IPS-20b (cell line): ENCODE results near the gene SLC38A6.

ENCODE experiments used
- H3K27ac ChIP-seq: one replicate; pipeline ENCODE4 v1.5.1; 2013; ENCODE audit warnings: low read length
- H3K27me3 ChIP-seq: 2 replicates; pipeline ENCODE4 v1.6.1; 2013; ENCODE audit warnings: mild to moderate bottlenecking, low read length, inconsistent platforms; ENCODE audit not compliant: insufficient read depth
- H3K36me3 ChIP-seq: 2 replicates; pipeline ENCODE4 v1.6.1; 2013; ENCODE audit warnings: low read depth, mild to moderate bottlenecking, inconsistent platforms, low read length, moderate library complexity; ENCODE audit not compliant: insufficient read depth
- H3K4me1 ChIP-seq: 2 replicates; pipeline ENCODE4 v1.6.1; 2013; ENCODE audit warnings: mild to moderate bottlenecking, control low read depth, inconsistent platforms, low read length, moderate library complexity; ENCODE audit not compliant: insufficient read depth
- H3K4me3 ChIP-seq: 2 replicates; pipeline ENCODE4 v1.5.1; 2013; ENCODE audit warnings: mild to moderate bottlenecking, low read length, inconsistent platforms
- H3K9ac ChIP-seq: 2 replicates; pipeline ENCODE4 v1.6.1; 2013; ENCODE audit warnings: low read depth, mild to moderate bottlenecking, inconsistent platforms, low read length, moderate library complexity
- H3K9me3 ChIP-seq: 2 replicates; pipeline ENCODE4 v1.6.1; 2013; ENCODE audit warnings: mild to moderate bottlenecking, low read depth, low read length, inconsistent platforms; ENCODE audit not compliant: insufficient read depth

Gene SLC38A6

DNA sequence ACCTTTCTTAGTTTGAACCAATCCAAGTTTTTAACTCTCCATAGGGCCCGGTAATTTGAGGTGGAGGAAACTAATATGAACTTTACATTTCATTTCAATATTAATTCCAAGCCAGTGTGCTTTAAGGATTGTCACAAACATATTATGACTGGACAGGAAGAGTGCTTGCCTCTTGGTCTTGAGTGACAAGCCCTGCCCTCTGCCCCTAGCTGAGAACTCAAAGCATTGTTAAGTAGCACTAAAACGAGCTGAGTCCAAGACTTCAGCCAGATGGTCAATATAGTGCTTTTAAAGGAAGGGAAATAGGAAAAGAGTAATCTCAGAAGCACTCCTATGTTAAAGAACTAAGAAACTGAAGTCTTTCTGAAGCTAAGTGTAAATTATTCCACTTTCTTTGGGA lies 17.3 kb upstream of the SLC38A6 start:
- Histone ChIP-seq H3K4me3 (no peak overlapping the region), H3K27ac (no peak overlapping the region), H3K9ac (no peak overlapping the region), H3K27me3 (no peaks in the 10 kb centered on the region), H3K36me3 (no peaks in the 10 kb centered on the region), H3K4me1 (peaks cover 3% of the 10 kb centered on the region; the same call in 1 of the 2 replicates), H3K9me3 (no peaks in the 10 kb centered on the region)

DNA sequence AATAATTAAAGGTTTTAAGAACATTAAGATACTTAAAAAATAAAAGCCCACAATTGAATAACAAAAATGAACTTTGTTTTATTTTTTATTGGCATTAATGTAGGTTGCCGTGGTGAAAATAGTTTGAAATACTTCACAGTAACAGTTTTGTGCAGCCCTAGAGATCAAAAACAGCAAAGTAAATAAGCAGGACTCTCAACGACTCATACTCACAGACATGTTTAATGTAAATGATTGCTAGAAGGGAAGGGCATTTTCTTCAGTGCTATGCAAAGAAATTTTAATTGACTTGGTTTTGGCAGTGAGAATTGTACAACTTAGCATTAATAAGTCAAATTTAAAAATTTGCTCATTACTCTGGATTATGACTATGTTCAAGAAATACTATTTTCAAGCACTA lies 16.1 kb upstream of the SLC38A6 start:
- Histone ChIP-seq H3K36me3 (no peaks in the 10 kb centered on the region), H3K4me1 (peaks cover 3% of the 10 kb centered on the region; the same call in 1 of the 2 replicates), H3K4me3 (no peak overlapping the region), H3K9me3 (no peaks in the 10 kb centered on the region), H3K27ac (no peak overlapping the region), H3K9ac (no peak overlapping the region), H3K27me3 (no peaks in the 10 kb centered on the region)

- H3K4me1 ChIP-seq: peaks cover 3% of the 10 kb centered on the region; the same call in 1 of the 2 replicates
- no peak overlapping the region for H3K4me3 ChIP-seq
- H3K27me3 ChIP-seq: no peaks in the 10 kb centered on the region
- no peaks in the 10 kb centered on the region for H3K36me3 ChIP-seq
- no peak overlapping the region for H3K9ac ChIP-seq
- H3K27ac ChIP-seq: no peak overlapping the region
- no peaks in the 10 kb centered on the region for H3K9me3 ChIP-seq
Observed at GRCh38 chr14:60965402-60965801, 15.6 kb upstream of the SLC38A6 start.

GRCh38 chr14:60968099-60968498 lies 12.9 kb upstream of the SLC38A6 start:
- H3K9me3 ChIP-seq: no peaks in the 10 kb centered on the region
- H3K4me3 ChIP-seq: no peak overlapping the region
- H3K36me3 ChIP-seq: peaks cover 3% of the 10 kb centered on the region; the same call in 1 of the 2 replicates
- no peak overlapping the region for H3K9ac ChIP-seq
- no peak overlapping the region for H3K27ac ChIP-seq
- no peaks in the 10 kb centered on the region for H3K27me3 ChIP-seq
- H3K4me1 ChIP-seq: peaks cover 3% of the 10 kb centered on the region; the same call in 1 of the 2 replicates

GRCh38 chr14:60968671-60969070 lies 12.4 kb upstream of the SLC38A6 start:
- Histone ChIP-seq H3K27ac (no peak overlapping the region), H3K27me3 (no peaks in the 10 kb centered on the region), H3K4me3 (no peak overlapping the region), H3K4me1 (peaks cover 3% of the 10 kb centered on the region; the same call in 1 of the 2 replicates), H3K9ac (no peak overlapping the region), H3K9me3 (no peaks in the 10 kb centered on the region), H3K36me3 (peaks cover 9% of the 10 kb centered on the region)

GRCh38 chr14:60970146-60970545 lies 10.9 kb upstream of the SLC38A6 start:
- Histone ChIP-seq H3K36me3 (peaks cover 23% of the 10 kb centered on the region), H3K27ac (no peak overlapping the region), H3K4me1 (no peaks in the 10 kb centered on the region), H3K4me3 (no peak overlapping the region), H3K27me3 (no peaks in the 10 kb centered on the region), H3K9me3 (no peaks in the 10 kb centered on the region), H3K9ac (no peak overlapping the region)

GRCh38 chr14:60971271-60971670 lies 9.8 kb upstream of the SLC38A6 start:
- Histone ChIP-seq H3K4me1 (no peaks in the 10 kb centered on the region), H3K9ac (no peak overlapping the region), H3K9me3 (no peaks in the 10 kb centered on the region), H3K27me3 (no peaks in the 10 kb centered on the region), H3K27ac (no peak overlapping the region), H3K4me3 (no peak overlapping the region), H3K36me3 (peaks cover 34% of the 10 kb centered on the region)

DNA sequence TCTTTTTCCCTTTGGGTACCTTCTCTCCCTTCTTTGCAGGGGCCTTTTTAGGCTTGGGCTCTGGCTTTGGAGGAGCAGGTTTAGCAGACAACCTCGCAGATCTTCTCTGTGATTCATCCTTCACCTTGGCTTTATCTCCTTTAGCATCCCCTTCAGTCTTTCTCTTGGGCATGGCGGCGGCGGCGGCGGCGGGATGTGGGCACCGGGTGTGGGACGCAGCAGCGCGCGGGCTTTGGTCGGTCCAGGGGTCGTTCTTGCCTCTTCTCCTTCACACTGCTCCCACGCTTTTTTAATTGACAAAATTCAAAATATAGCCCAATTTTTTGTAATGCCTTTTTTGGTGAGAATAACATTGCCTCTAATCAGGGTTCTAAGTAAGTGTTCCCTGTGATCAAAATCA lies 8.8 kb upstream of the SLC38A6 start:
- H3K9ac ChIP-seq: no peak overlapping the region
- peaks cover 44% of the 10 kb centered on the region for H3K36me3 ChIP-seq
- H3K27me3 ChIP-seq: no peaks in the 10 kb centered on the region
- no peaks in the 10 kb centered on the region for H3K4me1 ChIP-seq
- H3K9me3 ChIP-seq: no peaks in the 10 kb centered on the region
- no peak overlapping the region for H3K4me3 ChIP-seq
- H3K27ac ChIP-seq: no peak overlapping the region

- Histone ChIP-seq H3K4me1 (no peaks in the 10 kb centered on the region), H3K36me3 (peaks cover 51% of the 10 kb centered on the region), H3K4me3 (no peak overlapping the region), H3K9me3 (no peaks in the 10 kb centered on the region), H3K27ac (no peak overlapping the region), H3K27me3 (no peaks in the 10 kb centered on the region), H3K9ac (no peak overlapping the region)
Observed at GRCh38 chr14:60973070-60973469, 8.0 kb upstream of the SLC38A6 start.

DNA sequence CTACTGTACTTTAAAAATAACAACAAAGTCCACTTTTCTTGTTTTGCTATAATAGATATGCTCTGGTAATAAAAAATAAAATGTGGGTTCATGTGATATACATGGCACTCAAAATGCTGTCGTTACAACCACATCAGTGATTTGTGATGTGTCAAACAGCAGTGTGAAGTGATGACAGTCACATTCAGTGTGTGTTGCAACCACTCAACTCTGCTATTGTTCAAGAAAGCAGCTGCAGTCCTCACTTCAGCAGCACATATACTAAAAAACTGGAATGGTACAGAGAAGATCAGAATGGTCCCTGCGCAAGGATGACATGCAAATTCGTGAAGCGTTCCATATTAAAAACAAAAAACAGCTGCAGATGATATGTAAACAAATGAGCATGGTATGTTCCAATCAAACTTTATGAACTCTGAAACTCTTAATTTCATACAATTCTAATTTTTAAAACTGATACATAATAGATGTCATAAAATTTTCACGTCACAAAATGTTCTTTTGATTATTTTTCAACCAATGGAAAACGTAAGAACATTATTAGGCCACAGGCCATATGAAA lies 6.9 kb upstream of the SLC38A6 start:
- Histone ChIP-seq H3K4me3 (no peak overlapping the region), H3K4me1 (no peaks in the 10 kb centered on the region), H3K36me3 (peaks cover 62% of the 10 kb centered on the region), H3K9me3 (no peaks in the 10 kb centered on the region), H3K27ac (no peak overlapping the region), H3K27me3 (no peaks in the 10 kb centered on the region), H3K9ac (no peak overlapping the region)

GRCh38 chr14:60975551-60975950 lies 5.5 kb upstream of the SLC38A6 start:
- H3K9ac ChIP-seq: no peak overlapping the region
- H3K27me3 ChIP-seq: no peaks in the 10 kb centered on the region
- 0 out of 2 replicates have a peak, but pooled peaks cover 3% of the 10 kb centered on the region for H3K4me1 ChIP-seq
- peaks cover 66% of the 10 kb centered on the region for H3K36me3 ChIP-seq
- no peak overlapping the region for H3K4me3 ChIP-seq
- no peak overlapping the region for H3K27ac ChIP-seq
- no peaks in the 10 kb centered on the region for H3K9me3 ChIP-seq

GRCh38 chr14:60977847-60978246 lies 3.2 kb upstream of the SLC38A6 start:
- Histone ChIP-seq H3K4me1 (0 out of 2 replicates have a peak, but pooled peaks cover 3% of the 10 kb centered on the region), H3K9me3 (no peaks in the 10 kb centered on the region), H3K27me3 (no peaks in the 10 kb centered on the region), H3K27ac (no peak overlapping the region), H3K36me3 (peaks cover 65% of the 10 kb centered on the region), H3K9ac (no peak overlapping the region), H3K4me3 (no peak overlapping the region)
